HG03378 (cell line): ENCODE measurements around the gene NT5DC1.
A peak's percentile ranks its signal among the peaks of the same experiment; 100 is the strongest.

Source experiments
- ATAC-seq: cut with Tn5 transposase; IDR thresholded peaks from one replicate; pipeline ENCODE4 v1.9.1; 2021; ENCODE audit warnings: mild to moderate bottlenecking, moderate library complexity; ENCODE audit not compliant: unreplicated experiment

The NT5DC1 gene

DNA sequence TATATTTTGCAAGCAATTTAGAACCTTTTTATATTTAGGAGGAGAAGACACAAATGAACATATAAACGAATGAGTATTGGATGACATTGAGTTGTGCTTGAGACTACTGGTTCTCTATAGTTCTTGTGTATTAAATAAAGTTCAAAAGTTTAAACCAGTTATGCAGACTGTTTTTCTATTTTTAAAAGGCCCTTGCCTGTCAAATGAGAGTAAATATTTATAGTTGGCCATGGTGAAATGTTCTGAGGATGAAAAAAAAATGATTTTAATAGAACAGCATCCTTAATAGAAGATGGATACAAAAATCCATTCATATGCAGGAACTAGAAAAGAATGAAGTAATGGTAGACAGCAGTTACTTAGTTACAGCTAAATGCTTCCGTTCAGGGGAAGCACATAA is 88.8 kb downstream of the NT5DC1 start:
- no peak for ATAC-seq

DNA sequence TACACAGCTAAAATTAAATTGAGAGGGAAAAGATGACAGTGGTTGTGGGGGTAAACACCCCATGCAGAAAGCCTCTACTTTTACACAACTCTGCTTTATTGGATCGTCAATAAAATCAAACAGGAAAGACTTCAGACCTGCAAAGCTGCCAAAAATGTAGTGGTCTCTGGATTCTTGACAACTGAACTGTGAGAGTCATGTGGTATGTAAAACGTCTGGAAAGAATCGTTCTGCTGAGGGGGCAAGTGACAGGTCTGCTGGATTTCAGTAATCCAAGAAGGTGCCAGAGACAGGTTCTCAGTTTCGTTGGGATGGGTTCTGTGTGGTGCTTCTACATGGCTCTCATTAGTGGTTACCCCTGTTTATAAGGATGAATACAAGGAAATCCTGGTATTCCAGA is 89.9 kb downstream of the NT5DC1 start:
- no peak for ATAC-seq

DNA sequence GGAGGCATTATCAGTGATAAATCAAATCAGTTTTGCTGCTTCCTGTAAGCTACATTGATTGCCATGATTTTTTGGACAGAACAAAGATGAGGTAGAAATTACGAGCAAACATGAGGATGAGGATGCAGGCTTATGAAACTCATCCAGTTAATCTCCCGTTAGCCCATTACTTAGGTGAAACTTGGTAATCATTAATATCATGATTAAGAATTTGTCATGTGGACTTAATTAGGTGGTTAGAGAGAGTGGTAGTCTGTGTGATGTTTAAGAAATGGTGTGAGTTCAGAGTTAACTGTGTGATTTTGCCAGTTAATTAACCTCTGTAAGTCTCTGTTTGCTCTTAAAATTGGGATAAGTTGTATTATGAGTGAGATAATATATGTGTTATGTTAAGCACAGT is 91.2 kb downstream of the NT5DC1 start:
- ATAC-seq = no peak

DNA sequence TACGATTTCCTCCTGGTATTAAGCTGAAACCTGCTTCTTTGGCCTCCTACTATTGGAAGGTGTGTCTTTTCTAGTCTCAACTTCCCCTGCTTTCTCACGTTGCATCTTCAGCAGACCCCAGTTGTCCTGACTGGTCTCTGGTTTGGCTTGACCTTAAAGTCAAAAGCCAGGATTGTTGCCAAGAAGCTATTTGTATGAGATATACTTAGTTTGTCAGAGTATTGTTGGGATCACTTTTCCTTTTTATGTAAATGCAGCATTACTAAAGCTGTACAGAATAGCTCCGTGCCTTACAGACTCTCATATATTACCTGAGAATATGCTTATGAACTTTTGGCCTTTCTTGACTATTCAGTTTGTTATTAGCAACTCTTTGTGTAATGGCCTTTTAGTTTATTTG is 92.1 kb downstream of the NT5DC1 start:
- no peak for ATAC-seq

DNA sequence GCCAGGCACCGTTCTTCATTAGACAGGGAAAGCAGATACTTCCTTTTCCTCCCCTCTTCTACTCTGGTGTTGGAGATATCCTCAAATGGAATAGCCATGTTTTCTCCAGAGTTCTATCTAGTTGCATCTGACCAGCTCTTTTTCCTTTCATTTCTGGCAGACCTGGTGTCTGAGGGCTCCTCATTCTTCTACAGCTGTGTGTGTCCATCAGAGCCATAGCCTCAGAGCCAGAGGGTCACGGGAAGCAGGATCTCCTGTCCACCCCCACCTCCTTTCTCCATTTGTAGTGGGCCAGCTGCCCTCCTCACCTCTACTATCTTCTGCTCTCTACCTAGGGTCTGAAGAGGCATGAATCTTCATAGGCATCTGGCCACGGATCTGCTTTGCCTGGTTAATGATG is 96.2 kb downstream of the NT5DC1 start:
- no peak for ATAC-seq

DNA sequence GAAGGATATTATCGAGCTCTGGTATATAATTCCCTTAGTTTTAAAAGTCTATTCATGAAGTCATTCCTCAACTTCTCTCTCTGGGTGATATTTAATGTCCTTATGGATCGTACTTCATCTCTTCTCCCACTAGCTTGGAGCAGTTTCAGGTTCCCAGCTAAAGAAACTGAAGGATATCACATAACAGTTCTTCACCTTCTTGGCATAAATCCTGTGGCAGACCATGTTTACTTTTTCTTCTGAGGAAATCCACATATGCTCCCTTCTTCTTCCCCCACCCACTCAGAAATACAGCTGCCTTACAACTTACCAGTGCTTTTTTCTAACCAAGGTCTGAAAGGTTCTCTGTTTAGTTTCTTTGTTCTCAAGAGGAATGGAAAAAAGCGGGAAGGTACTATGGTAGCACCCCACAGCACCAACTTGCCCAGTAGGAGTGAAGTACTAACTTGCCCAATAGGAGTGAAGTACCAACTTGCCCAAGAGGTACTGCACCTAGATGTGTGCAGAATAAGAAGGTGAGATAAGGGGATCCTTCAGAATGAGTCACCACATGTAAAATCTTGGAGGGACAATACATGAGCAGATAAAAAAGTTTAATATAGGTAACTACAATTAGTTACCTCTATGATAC is 100.1 kb downstream of the NT5DC1 start:
- ATAC-seq = no peak

DNA sequence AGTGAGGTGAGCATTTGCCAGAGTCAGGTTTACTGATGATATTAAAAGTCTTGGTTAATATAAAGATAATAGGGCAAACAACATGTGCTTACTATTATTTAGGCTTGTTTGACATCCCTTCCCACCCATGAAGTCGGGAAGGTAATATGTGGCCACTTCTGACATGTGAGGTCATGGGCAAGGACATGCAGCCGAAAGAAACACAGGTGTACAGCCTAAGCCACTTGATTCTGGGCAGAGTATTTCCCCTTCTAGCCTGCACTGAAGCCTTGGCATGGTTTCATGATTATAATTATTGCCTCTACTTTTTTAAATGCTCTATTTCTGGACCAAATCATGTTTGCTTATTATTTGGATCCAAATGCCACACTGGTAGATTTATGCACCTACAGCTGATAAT is 100.9 kb downstream of the NT5DC1 start:
- no peak for ATAC-seq

DNA sequence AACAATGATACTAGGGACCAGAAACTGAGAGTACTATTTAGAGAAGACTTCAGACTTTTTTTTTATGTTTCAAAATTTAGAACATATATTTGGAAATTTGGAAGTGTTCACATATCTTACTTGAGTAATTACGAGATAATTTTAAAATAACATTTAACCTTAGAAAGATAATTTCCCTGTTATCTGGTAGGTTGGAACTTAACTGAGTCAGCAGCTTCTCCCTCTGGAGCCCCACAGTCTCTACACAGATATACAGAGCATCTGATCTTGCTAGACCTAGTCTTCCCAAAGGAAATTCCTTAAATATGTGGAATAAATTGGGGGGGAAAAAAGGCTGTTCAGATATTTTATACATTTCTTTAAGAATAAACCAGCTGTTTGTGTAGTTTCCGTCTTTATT is 104.6 kb downstream of the NT5DC1 start:
- ATAC-seq = no peak

DNA sequence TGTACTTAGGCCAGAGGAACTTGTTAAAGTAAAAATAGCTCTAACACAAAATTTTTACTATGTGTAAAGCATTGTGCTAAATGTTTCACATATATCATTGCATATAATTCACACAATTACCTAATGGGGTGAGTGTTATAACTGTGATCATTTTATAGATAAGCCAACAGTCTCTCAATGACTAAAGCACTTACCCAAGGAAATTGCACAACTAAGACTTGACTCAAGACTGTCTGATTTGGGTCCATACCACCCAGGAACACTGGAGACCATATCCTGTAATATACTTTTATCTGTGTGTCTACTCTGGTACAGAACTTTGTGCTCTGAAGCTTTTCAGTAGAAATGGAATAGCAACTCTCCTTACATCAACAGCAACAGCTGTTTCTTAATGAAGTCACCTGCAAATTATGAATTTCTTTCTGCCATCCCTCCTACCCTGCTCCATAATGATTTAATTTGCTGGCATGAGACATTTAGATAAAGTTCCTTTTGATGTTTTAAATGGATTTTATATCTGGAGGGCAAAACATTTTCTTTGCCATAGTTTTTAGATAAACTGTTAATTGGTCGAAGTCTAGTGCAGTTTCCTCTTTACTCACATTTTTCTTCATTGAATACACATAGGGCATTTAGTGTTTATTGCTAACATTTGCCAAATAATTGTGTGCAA is 105.7 kb downstream of the NT5DC1 start:
- no peak for ATAC-seq

DNA sequence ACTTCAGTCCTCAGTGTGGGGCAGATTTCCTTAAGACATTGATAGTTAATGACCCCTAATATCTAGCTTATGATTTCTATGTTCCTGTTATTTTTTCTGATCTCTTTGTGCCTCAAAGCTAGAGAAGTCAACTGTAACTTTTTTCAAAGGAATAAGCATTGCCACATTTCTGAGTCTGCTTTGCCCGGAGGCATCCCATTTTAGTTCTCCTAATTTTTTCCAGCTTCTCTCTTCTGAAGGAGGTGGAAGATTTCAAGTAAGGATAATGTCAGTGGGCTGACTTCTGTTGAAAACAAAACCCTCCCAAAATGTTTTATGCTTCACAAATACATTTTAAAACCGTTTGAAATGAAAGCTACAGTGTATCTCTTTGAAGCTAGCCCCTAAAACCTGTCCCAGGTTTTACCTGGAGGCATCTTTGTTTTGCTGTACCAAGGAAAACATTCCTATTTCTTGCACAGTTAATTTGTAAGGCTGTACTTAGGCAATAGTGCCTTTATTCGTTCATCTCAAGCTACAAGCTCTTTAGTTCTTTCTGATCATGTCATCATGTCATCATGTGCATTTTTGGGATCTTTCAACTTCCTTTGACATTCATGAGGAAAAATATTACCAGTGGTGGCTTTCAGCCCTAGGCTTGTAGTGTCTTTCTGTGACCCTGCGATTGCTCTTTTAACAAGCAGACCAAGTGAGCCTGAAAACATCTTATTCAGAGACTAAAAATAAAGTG is 107.6 kb downstream of the NT5DC1 start:
- ATAC-seq = no peak

DNA sequence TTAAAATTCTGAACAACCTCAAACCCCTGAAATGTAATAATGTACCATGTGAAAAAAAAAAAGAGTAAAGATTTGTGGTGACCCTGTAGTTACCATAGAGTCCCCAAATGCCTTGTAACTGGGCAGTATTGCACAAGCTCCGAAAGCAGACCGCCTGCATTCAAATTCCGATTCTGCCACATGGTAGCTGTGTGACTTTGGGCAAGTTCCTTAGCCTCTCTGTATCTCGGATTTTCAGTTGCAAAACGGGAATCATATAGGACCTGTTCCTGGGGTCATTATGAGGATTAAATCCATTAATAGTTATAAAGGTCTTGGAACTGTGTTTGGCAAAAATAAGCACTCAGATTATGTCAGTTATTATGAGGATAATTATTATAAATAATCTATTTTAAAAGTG is 109.7 kb downstream of the NT5DC1 start:
- ATAC-seq = no peak

DNA sequence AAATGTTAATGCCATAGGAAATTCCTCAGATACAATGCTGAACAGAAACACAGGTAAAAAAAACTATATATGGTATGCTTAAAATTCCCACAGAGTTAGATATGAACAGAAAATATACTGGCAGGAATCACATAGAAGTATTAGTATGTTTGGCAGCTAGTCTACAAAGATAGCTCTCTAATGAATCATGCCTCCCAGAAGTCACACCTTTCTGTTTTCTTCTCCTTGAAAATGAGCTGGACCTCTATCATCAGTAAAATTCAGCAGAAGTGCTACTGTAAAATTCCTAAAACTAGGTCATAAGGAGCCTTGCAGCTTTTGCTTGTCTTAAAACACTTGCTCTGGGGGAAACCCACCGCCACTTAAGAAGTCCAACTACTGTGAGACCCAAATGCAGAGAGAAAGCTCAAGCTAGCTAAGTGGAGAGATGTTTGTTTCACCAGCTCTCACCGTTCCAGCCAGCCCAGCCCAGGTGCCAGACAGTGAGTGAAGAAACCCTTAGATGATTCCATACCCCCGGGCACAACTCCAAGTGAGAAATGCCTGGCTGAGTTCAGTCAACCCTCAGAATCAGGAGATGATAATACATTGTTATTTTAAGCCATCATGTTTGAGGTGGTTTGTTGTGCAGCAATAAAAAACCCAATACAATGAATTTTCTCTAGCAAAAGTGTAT is 110.2 kb downstream of the NT5DC1 start:
- ATAC-seq = no peak

DNA sequence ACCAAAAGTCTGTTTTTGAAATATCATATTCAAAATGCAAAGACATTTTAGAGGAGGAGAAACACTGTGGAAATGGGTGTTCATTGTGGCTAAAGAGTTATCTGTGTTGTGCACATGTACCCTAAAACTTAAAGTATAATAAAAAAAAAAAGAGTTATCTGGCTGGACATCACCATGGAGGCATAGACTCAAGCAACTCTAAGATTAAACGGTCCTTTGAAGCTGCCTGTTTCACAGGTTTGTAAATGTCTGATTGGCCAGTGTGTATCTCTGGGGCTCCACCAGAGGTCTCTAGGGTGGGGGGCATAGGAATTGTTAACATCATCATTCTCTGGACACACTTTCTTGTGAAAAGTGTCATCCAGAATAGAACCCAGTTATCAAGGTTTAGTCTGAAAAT is 114.0 kb downstream of the NT5DC1 start:
- no peak for ATAC-seq

DNA sequence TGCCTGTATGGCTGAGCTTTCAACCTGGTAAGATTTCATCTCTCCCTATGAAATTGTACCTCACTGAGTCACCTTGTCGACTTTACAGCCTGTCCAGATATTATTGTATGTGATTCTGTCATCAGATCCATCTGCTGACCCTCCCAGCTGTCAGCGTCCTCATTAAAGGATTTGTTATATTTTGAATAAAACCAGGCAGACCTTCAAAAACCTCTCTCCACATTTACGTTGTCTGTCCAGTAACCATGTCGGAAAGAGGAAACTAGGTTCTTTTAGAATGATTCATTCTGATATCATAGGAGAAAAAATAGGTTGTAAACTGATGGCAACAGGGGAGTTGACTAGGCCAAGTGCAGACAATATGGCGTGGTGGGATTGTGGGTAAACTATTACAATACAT is 114.8 kb downstream of the NT5DC1 start:
- ATAC-seq = no peak

DNA sequence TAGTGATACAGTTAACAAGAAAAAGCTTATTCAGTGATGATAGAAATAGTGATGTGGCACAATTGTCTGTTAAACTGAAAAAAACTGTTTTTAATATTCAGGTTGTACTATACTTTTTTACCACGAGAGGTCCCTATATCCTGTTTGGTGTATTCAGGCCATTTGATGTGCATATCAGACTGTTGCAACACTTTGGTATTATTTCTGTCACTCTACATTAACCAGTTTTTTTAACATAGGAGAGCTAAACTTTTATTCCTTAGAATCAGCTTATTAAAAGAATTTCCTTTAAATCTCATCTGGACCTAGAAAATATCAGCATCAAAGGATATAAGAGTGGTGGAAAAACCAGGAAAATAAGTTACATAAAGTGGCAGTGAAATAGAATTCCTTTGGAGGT is 116.4 kb downstream of the NT5DC1 start:
- peak; percentile 63 for ATAC-seq

DNA sequence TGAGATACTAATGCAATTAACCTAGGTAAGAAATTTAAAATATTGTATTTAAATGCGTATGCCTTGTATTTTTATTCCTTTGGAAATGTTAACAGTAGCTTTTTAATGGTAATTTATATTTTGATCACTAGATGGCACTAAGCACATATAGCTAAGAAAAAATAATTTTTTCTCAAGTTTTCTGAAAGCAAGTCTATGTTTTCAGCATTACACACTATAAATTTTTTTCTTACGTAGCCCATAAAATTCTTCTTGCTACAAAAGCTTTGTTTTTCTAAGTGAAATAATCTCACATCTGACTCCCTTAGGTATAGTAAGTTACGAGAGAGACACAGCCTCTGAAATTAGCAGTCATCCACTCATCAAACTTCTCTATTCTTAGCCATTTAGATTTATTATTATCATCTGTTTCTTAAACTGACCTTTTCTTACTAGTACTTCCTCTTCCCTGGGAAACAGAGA is 117.5 kb downstream of the NT5DC1 start:
- no peak for ATAC-seq

DNA sequence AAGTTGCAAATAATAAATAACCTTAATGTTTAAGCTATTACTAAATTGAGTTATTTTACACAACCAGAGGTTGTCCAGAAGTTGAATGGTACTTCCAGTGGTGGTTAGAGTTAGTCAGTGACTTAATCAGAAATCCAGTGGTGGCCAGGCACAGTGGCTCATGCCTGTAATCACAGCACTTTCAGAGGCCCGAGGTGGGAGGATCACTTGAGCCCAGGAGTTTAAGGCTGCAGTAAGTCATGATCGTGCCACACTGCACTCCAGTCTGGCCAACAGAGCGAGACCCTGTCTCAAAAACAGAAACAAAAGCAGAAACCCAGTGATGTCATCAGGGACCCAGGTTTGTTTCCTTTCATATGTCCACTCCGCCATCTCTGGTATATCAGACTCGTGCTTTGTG is 118.2 kb downstream of the NT5DC1 start:
- no peak for ATAC-seq

DNA sequence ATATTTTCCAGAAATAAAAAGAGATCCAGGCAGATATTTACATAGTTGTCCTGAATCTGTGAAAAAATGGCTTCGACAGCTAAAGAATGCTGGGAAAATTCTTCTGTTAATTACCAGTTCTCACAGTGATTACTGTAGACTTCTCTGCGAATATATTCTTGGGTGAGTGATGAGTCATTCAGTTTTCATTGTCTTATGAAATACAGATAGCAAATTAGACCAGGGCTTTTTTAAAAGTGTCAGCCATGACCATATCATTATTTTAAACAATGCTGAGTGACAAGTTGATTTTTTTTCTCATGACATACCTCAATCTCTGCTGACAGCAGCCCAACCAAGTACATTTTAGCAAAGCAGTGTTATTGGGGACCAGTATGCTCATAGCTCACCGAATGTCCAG is 120.4 kb downstream of the NT5DC1 start:
- ATAC-seq = no peak

DNA sequence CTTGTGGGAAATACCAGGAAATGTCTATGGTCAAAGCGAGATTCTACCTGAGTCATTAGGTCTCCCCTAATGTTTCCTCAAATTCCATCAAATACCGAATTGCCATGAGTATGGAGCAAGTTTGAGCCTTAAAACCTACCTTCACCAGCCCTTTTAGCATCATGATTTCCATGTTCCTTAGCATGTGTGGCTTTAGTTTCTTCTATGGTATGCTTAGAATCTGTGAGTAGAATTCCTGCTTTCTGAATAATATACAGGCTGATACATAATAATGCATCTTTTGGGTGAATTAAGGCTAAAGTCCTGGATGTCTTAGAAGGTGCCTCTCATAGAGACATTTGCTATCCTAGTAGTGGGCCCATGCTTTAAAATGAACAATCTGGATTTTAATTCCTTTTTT is 121.3 kb downstream of the NT5DC1 start:
- ATAC-seq = no peak

DNA sequence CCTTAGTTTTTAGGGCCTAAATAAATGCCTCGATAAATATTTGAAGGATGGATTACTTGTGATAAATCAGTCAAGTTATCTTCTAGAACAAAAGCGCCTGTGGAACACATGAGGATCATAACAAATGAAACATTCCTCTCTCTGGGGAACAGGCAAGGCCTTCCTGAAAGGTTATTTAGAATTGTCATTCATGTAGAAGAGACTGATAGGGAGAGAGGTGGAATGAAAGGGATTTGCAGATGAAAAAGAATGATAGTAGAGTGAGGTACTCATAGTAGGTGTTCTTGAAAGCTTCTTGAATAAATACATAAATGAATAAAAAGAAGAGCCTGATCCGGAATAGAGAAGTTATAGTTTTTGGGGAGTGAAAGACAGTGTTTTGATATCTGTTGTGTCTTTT is 122.7 kb downstream of the NT5DC1 start:
- ATAC-seq = no peak

DNA sequence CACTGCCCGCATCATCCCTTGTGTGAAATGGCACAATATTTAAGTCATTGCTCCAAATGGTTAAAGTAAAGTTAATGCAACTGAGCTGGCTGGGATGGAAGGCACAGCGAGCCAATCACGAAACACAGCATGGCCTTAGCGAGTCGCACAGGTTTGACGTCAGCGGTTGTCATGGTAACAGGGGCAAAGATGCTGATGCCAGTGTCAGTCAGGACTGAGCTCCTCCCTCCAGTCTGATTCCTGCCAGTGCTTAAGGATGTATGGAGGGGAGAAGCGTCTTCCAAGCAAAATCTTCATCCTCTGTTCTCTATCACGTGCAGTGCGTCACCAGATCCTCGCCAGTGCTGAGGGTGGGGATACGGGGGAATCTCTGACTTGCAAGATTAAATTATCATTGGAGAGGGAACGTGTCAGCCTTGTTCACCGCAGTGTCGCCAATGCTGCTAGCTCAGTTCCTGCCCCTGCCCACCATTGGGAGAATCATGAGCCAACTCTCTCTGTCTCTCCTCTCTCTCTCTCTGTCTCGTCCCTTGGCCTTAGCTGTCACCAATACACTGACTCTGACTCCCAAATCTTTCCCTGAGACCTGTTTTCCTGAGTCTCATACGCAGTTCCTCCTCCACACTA is 128.7 kb downstream of the NT5DC1 start:
- ATAC-seq = no peak
